GM21367 (cell line): Measurements from ENCODE around the gene MUC20.
"Not testable (repeated sequence)": the region's sequence is repeated elsewhere in the genome, so short reads cannot be mapped to it uniquely, and the experiment has no call there.

Experiments used
- ATAC-seq: cut with Tn5 transposase; IDR thresholded peaks from one replicate; pipeline ENCODE4 v1.9.1; 2021; ENCODE audit not compliant: unreplicated experiment

MUC20 gene

DNA sequence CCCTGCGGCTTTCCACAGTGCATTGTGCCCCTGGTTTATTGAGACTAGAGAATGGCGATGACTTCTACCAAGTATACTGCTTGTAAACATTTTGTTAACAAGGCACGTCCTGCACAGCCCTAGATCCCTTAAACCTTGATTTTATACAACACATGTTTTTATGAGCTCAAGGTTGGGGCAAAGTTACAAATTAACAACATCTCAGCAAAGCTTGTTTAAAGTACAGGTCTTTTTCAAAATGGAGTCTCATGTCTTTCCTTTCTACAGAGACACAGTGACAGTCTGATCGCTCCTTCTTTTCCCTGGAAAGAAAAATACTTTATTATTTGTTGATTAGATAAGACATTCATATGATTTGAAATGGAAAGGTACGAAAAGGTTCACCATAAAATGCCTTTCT lies 8.0 kb downstream of the MUC20 start:
- not testable (repeated sequence) for ATAC-seq

DNA sequence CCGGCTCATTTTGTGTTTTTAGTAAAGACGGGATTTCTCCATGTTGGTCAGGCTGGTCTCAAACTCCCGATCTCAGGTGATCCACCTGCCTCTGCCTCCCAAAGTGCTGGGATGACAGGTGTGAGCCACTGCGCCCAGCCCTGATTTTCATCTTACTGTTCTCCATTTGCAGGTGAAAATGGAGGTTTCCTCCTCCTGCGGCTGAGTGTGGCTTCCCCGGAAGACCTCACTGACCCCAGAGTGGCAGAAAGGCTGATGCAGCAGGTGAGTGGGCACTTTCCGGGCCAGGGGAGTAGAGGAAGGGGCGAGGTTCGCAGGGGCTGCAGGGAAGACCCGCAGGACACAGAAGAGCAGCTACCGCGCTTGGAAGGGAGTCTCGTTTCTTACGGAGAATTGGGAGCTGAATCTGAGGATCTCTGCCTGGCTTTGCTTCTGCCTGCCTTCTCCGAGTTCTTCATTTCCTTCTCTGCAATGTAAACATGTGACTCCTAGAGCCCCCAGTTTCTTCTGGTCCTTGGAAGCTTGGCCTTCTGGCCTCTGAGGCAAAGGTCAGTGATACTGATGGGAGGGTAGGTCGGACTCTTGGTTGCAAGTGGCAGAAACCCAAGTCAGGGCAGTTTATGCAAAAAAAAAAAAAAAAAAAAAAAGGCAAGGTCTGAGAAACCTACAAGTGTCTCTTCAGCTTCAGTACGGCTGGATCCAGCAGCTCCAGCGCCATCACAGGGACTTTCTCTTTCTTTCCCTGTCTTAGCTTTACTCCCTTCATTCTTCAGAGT lies 8.9 kb downstream of the MUC20 start:
- no peak for ATAC-seq

- no peak for ATAC-seq
Observed at GRCh38 chr3:195731356-195731905, 10.7 kb downstream of the MUC20 start.

DNA sequence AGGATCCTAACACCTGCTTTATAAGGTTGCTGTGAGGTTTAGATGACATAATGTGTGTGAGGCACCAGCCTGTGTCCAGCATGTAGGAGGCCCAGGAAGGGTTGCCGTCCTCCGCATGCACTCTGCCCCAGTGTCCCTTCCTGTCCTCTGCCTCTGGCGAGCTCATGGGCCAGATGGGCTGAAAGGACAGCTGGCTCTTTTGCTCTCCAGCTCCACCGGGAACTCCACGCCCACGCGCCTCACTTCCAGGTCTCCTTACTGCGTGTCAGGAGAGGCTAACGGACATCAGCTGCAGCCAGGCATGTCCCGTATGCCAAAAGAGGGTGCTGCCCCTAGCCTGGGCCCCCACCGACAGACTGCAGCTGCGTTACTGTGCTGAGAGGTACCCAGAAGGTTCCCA lies 12.2 kb downstream of the MUC20 start:
- no peak for ATAC-seq

GRCh38 chr3:195735036-195735695 lies 14.4 kb downstream of the MUC20 start:
- ATAC-seq, result no peak

DNA sequence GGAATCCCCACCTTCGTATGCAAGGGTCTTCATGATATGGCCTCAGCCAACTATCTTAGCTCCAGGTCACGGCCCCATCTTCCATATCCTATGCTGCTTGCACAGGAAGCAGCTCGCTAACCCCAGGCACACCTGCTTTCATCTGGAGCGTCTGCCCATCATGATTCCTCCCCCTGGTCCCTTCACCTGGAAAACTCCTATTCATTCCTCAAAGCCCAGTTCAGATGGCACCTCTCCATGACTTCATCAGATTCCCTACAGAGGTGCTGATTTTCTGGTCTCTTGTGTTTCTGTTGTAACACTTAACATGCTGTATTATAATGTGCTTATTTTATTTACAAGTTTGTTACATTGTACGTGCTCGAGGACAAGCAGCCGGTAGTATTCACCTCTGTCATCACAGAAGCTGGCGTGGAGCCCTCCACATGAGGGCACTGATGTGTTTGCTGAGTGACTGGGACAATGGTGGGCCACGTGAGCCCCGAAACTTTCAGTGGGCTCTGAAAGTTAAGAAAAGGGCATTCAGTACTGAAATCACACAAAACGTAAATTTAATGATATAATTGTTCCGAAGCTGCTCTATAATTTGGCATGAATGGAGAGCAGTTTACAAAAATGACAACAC lies 16.2 kb downstream of the MUC20 start:
- no peak for ATAC-seq

GRCh38 chr3:195737782-195738181 lies 17.0 kb downstream of the MUC20 start:
- ATAC-seq, result not testable (repeated sequence)

GRCh38 chr3:195738274-195739044 lies 17.7 kb downstream of the MUC20 start:
- no peak for ATAC-seq

DNA sequence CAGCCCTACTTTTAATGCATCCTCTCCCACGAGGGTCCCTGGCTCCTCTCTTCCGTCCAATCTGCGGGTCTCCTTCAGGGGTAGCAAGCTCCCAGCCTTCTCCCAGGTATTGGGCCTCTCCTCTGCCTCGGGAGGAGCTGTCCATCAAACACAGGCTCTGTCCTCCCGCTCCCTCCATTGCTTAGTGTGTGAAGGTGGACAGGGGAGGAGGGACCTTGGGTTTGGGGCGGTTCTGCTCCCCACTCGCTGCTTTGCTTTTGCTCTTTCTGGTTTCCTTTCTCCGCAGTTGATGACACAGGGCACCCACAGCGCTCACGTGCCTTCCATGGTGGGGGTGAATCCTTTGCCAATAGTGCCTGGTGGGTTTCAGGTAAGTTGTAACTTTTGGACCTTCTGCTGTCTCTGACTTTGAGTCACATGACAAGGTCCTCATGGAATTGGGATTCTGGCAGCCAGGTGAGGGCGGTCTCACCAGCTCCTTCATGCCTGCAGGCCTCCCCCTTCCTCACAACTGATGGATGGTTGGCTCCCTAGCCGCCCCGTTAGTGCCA lies 18.9 kb downstream of the MUC20 start:
- no peak for ATAC-seq

GRCh38 chr3:195744437-195744836 lies 23.7 kb downstream of the MUC20 start:
- no peak for ATAC-seq

DNA sequence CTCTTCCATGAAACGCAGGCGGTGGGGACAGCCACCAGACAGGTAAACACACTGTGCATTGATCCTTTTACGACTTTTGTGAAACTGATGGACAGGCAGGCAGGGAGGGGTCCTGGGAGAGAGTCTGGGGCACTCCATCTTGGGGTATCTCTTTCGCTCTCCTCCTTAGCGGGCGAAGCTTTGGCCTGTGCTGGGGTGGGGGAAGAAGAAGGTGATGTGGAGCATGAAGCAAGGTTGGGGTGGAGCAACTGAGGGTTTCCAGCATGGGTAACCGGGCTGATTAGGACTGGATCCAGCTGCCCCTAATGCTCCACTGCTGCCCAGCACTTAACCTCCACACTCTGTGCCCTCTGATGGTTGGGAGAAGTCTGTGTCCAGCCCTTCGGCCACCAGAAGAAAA lies 25.6 kb downstream of the MUC20 start:
- ATAC-seq, result no peak

- no peak for ATAC-seq
Observed at GRCh38 chr3:195746751-195747150, 26.0 kb downstream of the MUC20 start.

DNA sequence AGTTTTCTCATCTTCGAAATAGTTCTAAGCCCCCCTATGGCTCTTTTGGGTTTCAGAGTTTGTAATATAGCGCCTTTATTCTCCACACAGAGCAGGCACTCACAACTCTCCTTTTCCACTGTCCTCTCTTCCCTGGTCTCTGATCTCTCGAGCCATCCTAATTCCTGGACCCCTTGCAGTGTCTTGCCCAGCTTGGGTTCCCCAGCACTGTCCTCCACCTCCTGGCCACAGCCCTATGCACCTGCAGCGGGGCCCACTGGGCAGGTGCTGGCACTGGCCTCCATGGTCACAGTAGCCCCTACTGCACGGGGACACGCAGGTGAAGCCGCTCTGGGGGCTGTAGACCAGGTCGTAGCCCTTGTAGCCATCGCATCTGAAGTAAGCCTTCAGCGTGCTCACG lies 27.9 kb downstream of the MUC20 start:
- ATAC-seq, result no peak

DNA sequence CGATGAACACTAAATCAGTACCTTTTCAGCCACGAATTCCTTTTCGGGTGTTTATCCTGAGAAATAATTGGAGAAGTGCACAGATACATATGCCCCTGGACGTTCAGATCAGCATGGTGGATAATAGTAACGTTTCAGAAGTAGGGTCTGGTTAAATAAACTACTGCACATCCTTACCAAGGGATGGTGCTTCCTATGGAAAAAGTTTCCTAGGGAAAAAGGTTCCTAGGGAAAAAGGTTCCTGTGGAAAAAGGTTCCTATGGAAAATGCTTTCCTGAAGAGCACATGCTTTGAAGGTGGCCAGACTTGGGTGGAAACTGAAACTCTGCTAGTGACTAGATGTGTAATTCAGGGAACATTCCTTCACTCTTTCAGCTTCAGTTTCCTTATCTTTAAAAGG lies 28.3 kb downstream of the MUC20 start:
- not testable (repeated sequence) for ATAC-seq

DNA sequence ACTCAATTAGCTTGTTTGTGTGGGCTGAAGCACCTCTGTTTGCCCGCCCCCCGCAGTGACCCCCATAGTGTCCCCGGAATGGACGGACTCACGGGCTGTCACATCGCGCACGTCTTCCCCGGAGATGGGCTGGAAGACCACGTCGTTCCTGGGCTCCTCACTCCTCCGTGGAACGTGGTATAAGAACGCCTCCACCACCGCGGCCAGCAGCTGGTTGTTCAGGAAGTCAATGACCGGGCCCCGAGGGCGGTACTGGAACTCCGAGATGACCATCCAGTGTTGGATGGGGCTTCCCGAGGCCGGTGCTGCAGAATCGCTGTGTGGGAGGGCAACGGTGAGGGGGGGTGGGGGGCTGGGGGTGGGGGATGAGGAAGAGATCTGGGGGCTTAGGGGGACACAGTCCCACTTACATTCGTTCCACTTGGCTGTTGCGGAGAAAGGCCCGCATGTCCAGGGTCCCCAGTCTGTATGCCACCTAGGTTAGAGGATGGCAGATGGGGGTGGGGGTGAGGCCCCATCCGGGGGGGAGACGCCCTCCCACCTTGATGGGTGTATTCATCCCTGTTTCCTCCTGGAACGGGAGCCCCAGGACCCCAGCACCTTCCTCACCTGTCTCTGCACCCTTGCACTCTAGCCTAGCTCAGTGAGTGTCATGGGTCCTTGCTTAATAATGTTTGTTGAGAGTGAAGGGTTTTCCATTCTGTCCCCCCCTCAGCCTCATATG lies 30.2 kb downstream of the MUC20 start:
- no peak for ATAC-seq

DNA sequence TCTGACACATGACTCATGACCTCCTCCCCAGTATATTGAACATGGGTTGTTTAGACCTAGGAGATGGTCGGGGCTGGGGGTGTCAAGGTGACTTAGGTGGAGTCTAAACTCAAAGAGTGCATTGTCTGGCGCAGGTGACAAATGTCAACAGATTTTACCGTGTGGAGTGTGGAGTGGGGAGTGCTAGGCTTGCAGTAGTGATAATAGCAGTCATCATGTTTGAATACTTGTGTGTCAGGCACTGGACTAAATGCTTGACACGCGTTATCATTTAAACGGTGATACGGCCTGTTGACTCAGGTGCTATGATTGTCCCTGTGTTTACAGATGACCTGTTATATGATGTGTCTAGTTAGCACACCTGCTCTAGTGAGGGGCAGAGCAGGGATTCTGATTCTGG lies 30.8 kb downstream of the MUC20 start:
- ATAC-seq, result no peak

DNA sequence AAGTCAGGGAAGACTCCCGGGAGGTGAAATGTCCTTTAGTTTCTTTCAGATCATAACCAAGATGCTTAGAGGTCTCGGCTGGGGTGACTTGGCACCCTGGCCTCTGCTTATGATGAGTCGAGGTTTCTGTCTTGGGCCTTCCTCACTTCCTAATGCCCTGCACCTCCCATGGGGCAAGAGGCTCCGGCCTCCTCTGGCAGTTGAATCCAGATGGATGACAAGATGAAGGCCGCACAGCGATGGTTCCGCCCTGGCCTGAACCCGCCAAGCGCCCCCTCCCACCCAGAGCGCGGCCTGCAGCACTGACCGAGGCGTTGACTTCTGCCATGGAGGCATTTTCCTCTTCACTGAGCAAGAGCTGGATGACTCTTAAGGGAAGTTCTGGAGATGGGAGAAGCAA lies 31.3 kb downstream of the MUC20 start:
- no peak for ATAC-seq

DNA sequence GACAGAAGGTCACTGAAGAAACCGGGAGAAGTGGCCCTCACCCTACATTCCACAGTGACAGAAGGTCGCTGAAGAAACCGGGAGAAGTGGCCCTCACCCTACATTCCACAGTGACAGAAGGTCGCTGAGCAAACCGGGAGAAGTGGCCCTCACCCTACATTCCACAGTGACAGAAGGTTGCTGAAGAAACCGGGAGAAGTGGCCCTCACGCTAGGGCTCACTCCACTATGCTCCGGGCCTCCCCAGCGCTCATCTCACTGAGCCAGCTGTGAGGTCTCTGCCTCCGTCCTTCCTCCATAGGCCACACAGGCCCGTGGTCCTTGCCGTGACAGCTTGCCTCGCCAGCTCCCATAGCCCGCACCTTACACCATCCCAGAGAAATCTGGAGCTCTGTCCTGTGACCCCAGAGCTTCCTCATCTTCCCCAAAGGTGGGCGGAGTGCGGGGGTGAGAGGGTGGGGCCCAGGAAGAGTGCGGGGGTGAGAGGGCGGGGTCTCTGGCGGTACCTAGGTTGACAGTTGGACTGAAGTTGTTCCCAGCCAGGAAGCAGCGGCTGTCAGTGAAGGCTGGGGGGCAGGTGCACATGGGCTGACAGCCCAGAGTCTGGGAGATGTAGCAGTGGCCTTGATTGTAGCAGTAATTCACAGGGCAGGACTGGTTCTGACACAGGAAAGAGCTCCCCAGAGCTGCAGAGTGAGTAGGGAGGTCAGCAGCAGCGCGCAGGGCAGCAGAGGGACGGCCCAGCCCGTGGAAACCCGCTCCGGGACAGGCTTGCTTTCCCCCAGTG lies 32.0 kb downstream of the MUC20 start:
- ATAC-seq, result no peak

- ATAC-seq, result no peak
Observed at GRCh38 chr3:195753581-195753980, 32.8 kb downstream of the MUC20 start.
